Lower leg skin (tissue), 3 donors: ENCODE data around the gene KAZN.

Experiments
- CTCF ChIP-seq, 3 donors: fragments of 450-650 bp; IDR thresholded peaks; one replicate each; pipeline ENCODE4 v1.5.1; 2016; ENCODE audit warnings: antibody characterized with exemption in 3 of 3, mild to moderate bottlenecking in 3 of 3, moderate library complexity in 2 of 3
- POLR2A ChIP-seq, 2 donors: fragments of 450-650 bp; IDR thresholded peaks; one replicate each; pipeline ENCODE4 v1.6.1; 2016 to 2017; ENCODE audit warnings: antibody characterized with exemption in 2 of 2, mild to moderate bottlenecking in 1 of 2, moderate library complexity in 1 of 2

DNA sequence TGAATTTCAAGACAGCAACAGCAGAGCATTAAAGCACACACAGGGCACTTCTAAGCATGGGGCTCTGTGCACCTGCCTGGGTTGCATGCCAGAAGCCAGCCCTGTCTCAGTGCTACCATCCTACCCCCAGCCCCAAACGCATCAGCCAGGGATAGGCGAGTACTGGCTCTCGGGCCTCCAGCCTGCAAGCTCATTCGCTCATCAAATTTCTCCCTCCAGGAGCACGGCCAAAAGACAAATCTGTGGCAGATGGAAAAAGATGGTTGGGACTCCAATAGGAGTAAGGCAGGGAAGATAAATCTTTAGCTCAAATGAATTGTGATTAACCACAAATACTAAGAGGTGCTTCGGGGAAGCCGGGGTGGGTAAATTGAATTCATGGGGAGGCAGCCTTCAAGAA, 189.6 kb downstream of the KAZN start:
- TF ChIP-seq CTCF (IDR thresholded peaks at IDR 0.05), result no peak
- TF ChIP-seq POLR2A (IDR thresholded peaks at IDR 0.05), result no peak
